Endothelial cell of umbilical vein (primary cell): ENCODE results near the gene SMCHD1.
"Not testable (repeated sequence)": the region's sequence is repeated elsewhere in the genome, so short reads cannot be mapped to it uniquely, and the experiment has no call there.

Experiments used
- CTCF ChIP-seq, 2 donors: IDR thresholded peaks; 1 replicate in 1 of 2; 2 replicates in 1 of 2; pipeline ENCODE4 v1.5.1; 2011; ENCODE audit warnings: low read length in 2 of 2, mild to moderate bottlenecking in 2 of 2, moderate library complexity in 2 of 2, control low read depth in 1 of 2, inconsistent platforms in 1 of 2, low read depth in 1 of 2; ENCODE audit not compliant: insufficient read depth in 1 of 2; ENCODE audit errors: extremely low read depth in 1 of 2
- EZH2 ChIP-seq: IDR thresholded peaks from 2 replicates; pipeline ENCODE4 v1.6.1; 2012; ENCODE audit warnings: borderline replicate concordance, low read depth, mild to moderate bottlenecking, moderate library complexity, low read length, inconsistent platforms; ENCODE audit not compliant: severe bottlenecking
- FOS ChIP-seq: IDR thresholded peaks from 2 replicates; pipeline ENCODE4 v1.6.1; 2011; ENCODE audit warnings: mild to moderate bottlenecking, low read length, moderate library complexity, borderline replicate concordance; ENCODE audit not compliant: insufficient read depth
- GATA2 ChIP-seq: IDR thresholded peaks from 2 replicates; pipeline ENCODE4 v1.7.0; 2011; ENCODE audit warnings: low read depth, mild to moderate bottlenecking, moderate library complexity, mixed read lengths, low read length; ENCODE audit not compliant: insufficient read length, insufficient read depth
- JUN ChIP-seq: IDR thresholded peaks from 2 replicates; pipeline ENCODE4 v1.6.1; 2011; ENCODE audit warnings: borderline replicate concordance, low read depth; ENCODE audit not compliant: insufficient read length, insufficient read depth
- MAX ChIP-seq: IDR thresholded peaks from 2 replicates; pipeline ENCODE4 v1.6.1; 2011; ENCODE audit not compliant: insufficient read depth, insufficient read length
- POLR2A ChIP-seq: IDR thresholded peaks from 2 replicates; pipeline ENCODE4 v1.6.1; 2012; ENCODE audit warnings: low read depth, mild to moderate bottlenecking, control low read depth, low read length
- POLR2AphosphoS5 ChIP-seq: IDR thresholded peaks from 2 replicates; pipeline ENCODE4 v1.6.1; 2012; ENCODE audit warnings: low read depth, mild to moderate bottlenecking, control low read depth, low read length, moderate library complexity; ENCODE audit not compliant: insufficient read depth

- TF ChIP-seq CTCF (IDR thresholded peaks at IDR 0.05; ENCODE audit: extremely low read depth in 1 of 2, insufficient read depth in 1 of 2, low read depth in 1 of 2, low read length in 2 of 2); EZH2; POLR2A; POLR2AphosphoS5; MAX; JUN; FOS; GATA2: not testable (repeated sequence)
Observed at GRCh38 chr18:2678933-2679332, 23.4 kb downstream of the SMCHD1 start.
